Activated T-helper 9 cell treated with anti-CD3 and anti-CD28 coated beads, Interleukin-2, amount 50 U/mL, for 16 hours (primary cell): ENCODE data around the gene MPG.
A peak's percentile ranks its signal among the peaks of the same experiment; 100 is the strongest.

ENCODE experiments used
- DNase-seq: peaks from one replicate; pipeline ENCODE4 v3.0.0-alpha.2; 2020; ENCODE audit warnings: low read depth

The MPG gene

GRCh38 chr16:50769-51591, 27.0 kb upstream of the MPG start:
- DNase-seq = no peak

GRCh38 chr16:53346-54236, 24.4 kb upstream of the MPG start, which contains the start of the genes POLR3K and SNRNP25:
TSS of gene POLR3K (minus strand) at chr16:53608. CDS start at chr16:53586, 22 bp downstream.
TSS of gene SNRNP25 (plus strand) at chr16:53828. CDS start at chr16:54017, 189 bp downstream.
- DNase-seq = peak; percentile 93

- no peak for DNase-seq
These were observed 23.8 kb upstream of the MPG start for GRCh38 chr16:54237-54581.

- no peak for DNase-seq
These were observed 22.4 kb upstream of the MPG start for GRCh38 chr16:55571-56136.

- no peak for DNase-seq
These were observed 21.6 kb upstream of the MPG start for GRCh38 chr16:56231-56927.

GRCh38 chr16:57711-58110, 20.3 kb upstream of the MPG start:
- DNase-seq = no peak

GRCh38 chr16:58491-59439, 19.3 kb upstream of the MPG start:
- no peak for DNase-seq

GRCh38 chr16:59440-60059, 18.5 kb upstream of the MPG start:
- DNase-seq = no peak

- no peak for DNase-seq
These were observed 17.9 kb upstream of the MPG start for GRCh38 chr16:60166-60565.

GRCh38 chr16:60929-61878, 16.8 kb upstream of the MPG start:
- no peak for DNase-seq

- no peak for DNase-seq
These were observed 16.1 kb upstream of the MPG start for GRCh38 chr16:61879-62281.

GRCh38 chr16:62283-62967, 15.6 kb upstream of the MPG start:
- DNase-seq = no peak

GRCh38 chr16:62968-63391, 15.0 kb upstream of the MPG start:
- no peak for DNase-seq

- no peak for DNase-seq
These were observed 14.6 kb upstream of the MPG start for GRCh38 chr16:63466-63865.

- DNase-seq = no peak
These were observed 13.8 kb upstream of the MPG start for GRCh38 chr16:63998-64913.

- no peak for DNase-seq
These were observed 13.1 kb upstream of the MPG start for GRCh38 chr16:64914-65255.

GRCh38 chr16:65745-66144, 12.3 kb upstream of the MPG start:
- DNase-seq = peak; percentile 77
